ENCODE results near the gene C19orf12. TPM values are rescaled to one million over a fixed set of nuclear protein-coding genes. Genes with fewer than 3 reads are reported as not detected.

The C19orf12 gene
- total RNA-seq, 1 experiment from 2014 or later, result 17.5 TPM

GRCh38 chr19:29704562-29705558 is 10.2 kb downstream of the C19orf12 start:
- Histone ChIP-seq H2BK5ac (ENCODE audit: insufficient read length, low read length) (no peak overlapping the region), H3T11ph (ENCODE audit: low read length) (no peak overlapping the region), H2AK5ac (ENCODE audit: insufficient read length, low read length) (no peak overlapping the region), H3K14ac (ENCODE audit: insufficient read depth, low read length) (no peak overlapping the region), H3K9me3 (ENCODE audit: control insufficient read depth, low read depth, low read length) (no peaks in the 10 kb centered on the region), H3K23ac (ENCODE audit: insufficient read length, low read depth, low read length) (no peak overlapping the region), H2BK120ac (ENCODE audit: low read depth, low read length, poor library complexity, severe bottlenecking) (no peak overlapping the region), H2BK15ac (ENCODE audit: low read depth, low read length) (no peak overlapping the region), H4K91ac (ENCODE audit: insufficient read length, low read depth, low read length) (no peak overlapping the region), H4K5ac (ENCODE audit: insufficient read length, low read depth, low read length) (no peak overlapping the region), H3K4me2 (ENCODE audit: insufficient read depth, insufficient read length, low read length) (no peak overlapping the region), H3K27me3 (ENCODE audit: insufficient read depth, low read length) (no peaks in the 10 kb centered on the region), H3K27ac (ENCODE audit: insufficient read length, low read depth, low read length) (no peak overlapping the region), H3K4ac (ENCODE audit: low read depth, low read length) (no peak overlapping the region), H3K79me1 (ENCODE audit: insufficient read depth, low read depth, low read length, poor library complexity, severe bottlenecking) (no peaks in the 10 kb centered on the region), H2BK12ac (ENCODE audit: insufficient read length, low read depth, low read length) (no peak overlapping the region), H3K18ac (ENCODE audit: insufficient read length, low read depth, low read length) (no peak overlapping the region), H2AFZ (ENCODE audit: low read length) (no peak overlapping the region), H3K4me1 (ENCODE audit: insufficient read depth, low read length) (no peaks in the 10 kb centered on the region), H3K23me2 (ENCODE audit: insufficient read length, low read depth, low read length, poor library complexity, severe bottlenecking) (no peaks in the 10 kb centered on the region), H3K79me2 (ENCODE audit: insufficient read depth, low read length) (no peaks in the 10 kb centered on the region), H4K20me1 (ENCODE audit: control insufficient read depth, insufficient read depth, insufficient read length) (no peaks in the 10 kb centered on the region), H2BK20ac (ENCODE audit: low read depth, low read length, poor library complexity, severe bottlenecking) (no peak overlapping the region), H4K8ac (replicated peaks; ENCODE audit: insufficient read length, low read depth, low read length) (no peak overlapping the region), H3K9ac (ENCODE audit: extremely low read depth, insufficient read length, low read length) (no peak overlapping the region), H3K56ac (ENCODE audit: insufficient read length, low read depth, low read length) (no peak overlapping the region)
- no peaks in the 10 kb centered on the region for H3K27me3 Mint-ChIP-seq (ENCODE audit: low read depth)
- H3K4me1 Mint-ChIP-seq, result no peaks in the 10 kb centered on the region
- H3K4me3 Mint-ChIP-seq, result no peak overlapping the region
- no peaks in the 10 kb centered on the region for H3K9me3 Mint-ChIP-seq
- no peak for DNase-seq
- peaks cover 0 to 2% (median 0%) of the 10 kb centered on the region in 3 experiments; a peak in 2 of 7 replicates for H3K36me3 Mint-ChIP-seq (ENCODE audit: insufficient read depth in 1 of 3, low read depth in 3 of 3)
- TF ChIP-seq CTCF (conservative IDR thresholded peaks at IDR 0.05), result no peak
- no CpG with 5 or more reads among the region's 14 CpGs for WGBS (ENCODE audit: extremely low coverage, insufficient read length, low lambda C conversion rate)
- H3K27ac Mint-ChIP-seq, result no peak overlapping the region
